Smooth muscle cell (in vitro differentiated cells): ENCODE results near the gene TRIM59. TPM values are rescaled to one million over a fixed set of nuclear protein-coding genes. Genes with fewer than 3 reads are reported as not detected.

Experiments used
- DNase-seq: peaks from one replicate; lab custom pipeline; 2025; ENCODE audit not compliant: unreplicated experiment; lab: John Stamatoyannopoulos, UW
- H2AFZ ChIP-seq: fragments of 200-600 bp; sonication (generic); 2 replicates; pipeline ENCODE4 v1.6.0; 2016; ENCODE audit warnings: antibody characterized with exemption, low read depth, mild to moderate bottlenecking
- H3F3A ChIP-seq: fragments of 200-600 bp; sonication (generic); 2 replicates; pipeline ENCODE4 v1.6.0; 2017; ENCODE audit warnings: antibody characterized with exemption, low read depth
- H3K27ac ChIP-seq: fragments of 200-600 bp; sonication (generic); 2 replicates; pipeline ENCODE4 v1.5.1; 2016; ENCODE audit warnings: low read depth, mild to moderate bottlenecking
- H3K27me3 ChIP-seq: fragments of 200-600 bp; sonication (generic); 2 replicates; pipeline ENCODE4 v1.6.1; 2016; ENCODE audit warnings: low read depth, mild to moderate bottlenecking
- H3K36me3 ChIP-seq: fragments of 200-600 bp; sonication (generic); 2 replicates; pipeline ENCODE4 v1.5.1; 2016; ENCODE audit warnings: low read depth
- H3K4me1 ChIP-seq: fragments of 200-600 bp; sonication (generic); 2 replicates; pipeline ENCODE4 v1.5.1; 2016; ENCODE audit warnings: low read depth
- H3K4me2 ChIP-seq: fragments of 200-600 bp; sonication (generic); 2 replicates; pipeline ENCODE4 v1.6.0; 2016; ENCODE audit warnings: mild to moderate bottlenecking
- H3K4me3 ChIP-seq: fragments of 200-600 bp; sonication (generic); 2 replicates; pipeline ENCODE4 v1.5.1; 2016; ENCODE audit warnings: mild to moderate bottlenecking
- H3K79me2 ChIP-seq: fragments of 200-600 bp; sonication (generic); 2 replicates; pipeline ENCODE4 v1.6.0; 2016; ENCODE audit warnings: low read depth, mild to moderate bottlenecking
- H3K9ac ChIP-seq: fragments of 200-600 bp; sonication (generic); 2 replicates; pipeline ENCODE4 v1.6.0; 2016; ENCODE audit warnings: low read depth
- H3K9me3 ChIP-seq: fragments of 200-600 bp; sonication (generic); replicated peaks from 2 replicates; pipeline ENCODE4 v1.5.1; 2016; ENCODE audit warnings: low read depth
- H4K20me1 ChIP-seq: fragments of 200-600 bp; sonication (generic); 2 replicates; pipeline ENCODE4 v1.6.0; 2016; ENCODE audit warnings: low read depth
- WGBS: methylation state at CpG from one replicate; pipeline ENCODE4 v1.1.7; 2016; ENCODE audit warnings: low lambda C conversion rate; 5-methylcytosine and 5-hydroxymethylcytosine counted together
- polyA plus RNA-seq: library from polyadenylated mRNA; unstranded; fragments of >200 nt; fragmentation: Nextera tagmentation; extraction: Ambion mirVana; gene quantifications from 2 replicates; pipeline ENCODE4 v1.2.1, GENCODE V29; 2016
- total RNA-seq: library from RNA; depleted of rRNA; stranded (reverse); fragments of >200 nt; gene quantifications from 2 replicates; pipeline ENCODE4 v1.2.3, GENCODE V29; 2014
- TF ChIP-seq, protein P1 (sequence below): fragments of 200-600 bp; sonication (generic); IDR thresholded peaks from 2 replicates; pipeline ENCODE4 v1.5.1; 2017; ENCODE audit warnings: borderline replicate concordance, mild to moderate bottlenecking, antibody characterized with exemption; ENCODE audit not compliant: insufficient read depth, poor library complexity, severe bottlenecking

Gene TRIM59
- total and polyA plus RNA-seq, 2 experiments from 2014 or later = 8.9 to 19.0 TPM

DNA sequence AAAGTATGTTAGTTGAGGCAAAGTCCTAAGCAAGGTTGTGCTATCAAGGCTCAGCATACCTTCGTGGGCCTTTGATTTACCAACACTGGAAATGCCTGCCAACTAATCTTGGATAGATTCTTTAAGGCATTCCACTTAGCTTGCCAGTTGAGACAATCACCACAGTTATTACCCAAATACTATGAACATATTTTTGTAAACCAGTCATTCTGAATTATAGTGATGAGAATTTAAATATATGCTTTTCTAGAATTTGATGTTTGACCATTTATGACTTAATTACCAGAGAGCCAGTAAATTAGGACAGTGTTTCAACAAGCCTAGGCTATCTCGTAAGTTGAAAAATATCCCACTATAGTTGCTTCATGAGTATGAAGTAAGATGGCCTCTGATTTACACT lies 15.5 kb downstream of the TRIM59 start:
- no peak for DNase-seq
- H2AFZ ChIP-seq = no peak overlapping the region
- no peak overlapping the region for H3K27ac ChIP-seq
- H3K9ac ChIP-seq = no peak overlapping the region
- H3K36me3 ChIP-seq = peaks cover 33% of the 10 kb centered on the region
- no peaks in the 10 kb centered on the region for H3K79me2 ChIP-seq
- no peaks in the 10 kb centered on the region for H3K27me3 ChIP-seq
- no peaks in the 10 kb centered on the region for H4K20me1 ChIP-seq
- H3K9me3 ChIP-seq = no peaks in the 10 kb centered on the region
- peaks cover 3% of the 10 kb centered on the region for H3F3A ChIP-seq
- no peak overlapping the region for H3K4me2 ChIP-seq
- no peak overlapping the region for H3K4me3 ChIP-seq
- H3K4me1 ChIP-seq = no peaks in the 10 kb centered on the region
- TF ChIP-seq, protein P1, sequence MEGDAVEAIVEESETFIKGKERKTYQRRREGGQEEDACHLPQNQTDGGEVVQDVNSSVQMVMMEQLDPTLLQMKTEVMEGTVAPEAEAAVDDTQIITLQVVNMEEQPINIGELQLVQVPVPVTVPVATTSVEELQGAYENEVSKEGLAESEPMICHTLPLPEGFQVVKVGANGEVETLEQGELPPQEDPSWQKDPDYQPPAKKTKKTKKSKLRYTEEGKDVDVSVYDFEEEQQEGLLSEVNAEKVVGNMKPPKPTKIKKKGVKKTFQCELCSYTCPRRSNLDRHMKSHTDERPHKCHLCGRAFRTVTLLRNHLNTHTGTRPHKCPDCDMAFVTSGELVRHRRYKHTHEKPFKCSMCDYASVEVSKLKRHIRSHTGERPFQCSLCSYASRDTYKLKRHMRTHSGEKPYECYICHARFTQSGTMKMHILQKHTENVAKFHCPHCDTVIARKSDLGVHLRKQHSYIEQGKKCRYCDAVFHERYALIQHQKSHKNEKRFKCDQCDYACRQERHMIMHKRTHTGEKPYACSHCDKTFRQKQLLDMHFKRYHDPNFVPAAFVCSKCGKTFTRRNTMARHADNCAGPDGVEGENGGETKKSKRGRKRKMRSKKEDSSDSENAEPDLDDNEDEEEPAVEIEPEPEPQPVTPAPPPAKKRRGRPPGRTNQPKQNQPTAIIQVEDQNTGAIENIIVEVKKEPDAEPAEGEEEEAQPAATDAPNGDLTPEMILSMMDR = no peak
- WGBS = 83% methylated on average over 2 of the region's 2 CpGs

DNA sequence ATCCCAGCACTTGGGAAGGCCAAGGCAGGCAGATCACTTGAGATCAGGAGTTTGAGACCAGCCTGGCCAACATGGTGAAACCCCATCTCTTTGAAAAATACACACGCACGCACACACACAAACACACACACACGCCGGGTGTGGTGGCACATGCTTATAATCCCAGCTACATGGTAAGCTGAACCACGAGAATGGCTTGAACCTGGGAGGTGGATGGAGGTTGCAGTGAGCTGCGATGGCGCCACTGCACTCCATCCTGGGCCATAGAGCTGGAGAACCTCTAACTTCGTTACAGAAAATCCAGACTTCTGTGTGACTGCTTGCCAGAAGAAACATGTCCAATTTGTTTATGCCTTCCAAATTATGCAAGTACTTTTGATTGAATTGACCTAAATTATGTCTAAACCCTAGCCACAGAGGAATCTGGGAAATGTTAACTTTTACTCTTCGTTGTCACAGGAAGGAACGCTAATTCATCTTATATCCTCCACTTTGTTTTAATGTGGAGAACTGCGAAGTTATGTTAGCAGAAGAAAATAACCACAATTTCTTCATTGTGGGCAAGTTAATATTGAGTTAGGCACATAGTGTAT lies 21.7 kb downstream of the TRIM59 start:
- H3K27ac ChIP-seq = no peak overlapping the region
- peaks cover 38% of the 10 kb centered on the region for H3K36me3 ChIP-seq
- 97% methylated on average over 11 of the region's 11 CpGs for WGBS
- no peaks in the 10 kb centered on the region for H3K4me1 ChIP-seq
- H3K4me3 ChIP-seq = no peak overlapping the region
- peaks cover 14% of the 10 kb centered on the region for H3K79me2 ChIP-seq
- no peaks in the 10 kb centered on the region for H3K27me3 ChIP-seq
- no peaks in the 10 kb centered on the region for H3F3A ChIP-seq
- no peak for DNase-seq
- TF ChIP-seq, protein P1 = no peak
- no peak overlapping the region for H2AFZ ChIP-seq
- H3K9me3 ChIP-seq = no peaks in the 10 kb centered on the region
- H4K20me1 ChIP-seq = no peaks in the 10 kb centered on the region
- H3K9ac ChIP-seq = no peak overlapping the region
- no peak overlapping the region for H3K4me2 ChIP-seq

DNA sequence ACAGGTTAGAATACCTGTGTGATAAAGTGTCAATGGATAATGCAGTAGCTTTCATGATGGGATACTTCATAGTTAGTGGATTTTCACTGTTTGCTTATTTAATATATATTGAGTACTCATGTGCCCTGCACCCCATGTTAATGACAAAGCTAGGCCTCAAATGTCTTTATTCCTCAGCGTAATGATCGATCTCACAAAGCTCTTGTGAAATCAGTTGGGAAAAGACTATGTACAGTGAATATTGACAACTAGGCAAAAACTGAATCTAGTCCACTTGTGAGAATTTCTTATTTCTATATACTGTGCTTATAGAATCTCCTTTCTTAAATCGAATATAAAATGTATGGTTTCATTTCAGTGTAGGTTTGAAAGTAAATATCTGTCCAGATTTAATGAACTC lies 32.3 kb downstream of the TRIM59 start:
- DNase-seq = no peak
- Histone ChIP-seq H3K27me3 (no peaks in the 10 kb centered on the region), H2AFZ (no peak overlapping the region), H3K9ac (no peak overlapping the region), H3K36me3 (peaks cover 12% of the 10 kb centered on the region), H4K20me1 (no peaks in the 10 kb centered on the region), H3K27ac (no peak overlapping the region), H3K79me2 (peaks cover 19% of the 10 kb centered on the region), H3K9me3 (no peaks in the 10 kb centered on the region), H3K4me3 (no peak overlapping the region), H3F3A (no peaks in the 10 kb centered on the region), H3K4me2 (no peak overlapping the region), H3K4me1 (no peaks in the 10 kb centered on the region)
- TF ChIP-seq, protein P1 = no peak
- WGBS = 66% methylated on average over 3 of the region's 3 CpGs

DNA sequence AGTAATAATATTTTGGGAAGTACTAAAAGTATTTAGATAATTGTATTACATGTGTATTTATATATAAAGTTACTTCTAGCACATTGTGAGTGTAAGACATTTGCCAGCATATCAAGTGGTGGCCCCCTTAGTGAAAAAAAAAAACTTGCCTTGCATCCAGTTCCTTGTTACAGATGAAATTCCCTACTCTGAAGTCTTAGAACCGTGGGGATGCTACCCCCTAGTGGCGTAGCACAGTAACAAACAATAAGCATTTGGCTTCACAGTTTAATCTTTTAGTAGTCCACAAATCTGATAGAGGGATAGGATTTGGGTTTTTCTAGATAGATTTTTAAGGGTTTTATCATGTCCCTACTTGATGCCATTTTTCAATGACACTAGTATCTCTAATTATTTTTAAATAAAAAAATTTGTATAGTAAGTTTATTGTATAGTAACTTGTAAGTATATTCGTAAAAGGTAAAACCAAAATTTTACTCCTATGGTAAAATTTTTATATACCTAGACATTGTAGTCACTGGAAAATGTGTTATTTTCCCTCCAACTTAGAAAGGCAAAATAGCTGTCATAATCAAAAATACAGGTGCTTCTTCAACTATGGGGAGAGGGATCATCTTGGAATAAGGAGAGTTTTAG lies 35.9 kb downstream of the TRIM59 start:
- Histone ChIP-seq H3K36me3 (peaks cover 12% of the 10 kb centered on the region), H3K79me2 (peaks cover 43% of the 10 kb centered on the region)

More for the DNA sequence above, 35.9 kb downstream of the TRIM59 start:
- Histone ChIP-seq H3K4me1 (no peaks in the 10 kb centered on the region), H3F3A (no peaks in the 10 kb centered on the region), H3K4me2 (no peak overlapping the region), H3K27me3 (no peaks in the 10 kb centered on the region), H3K27ac (no peak overlapping the region), H3K9me3 (no peaks in the 10 kb centered on the region), H3K9ac (no peak overlapping the region), H2AFZ (no peak overlapping the region), H4K20me1 (no peaks in the 10 kb centered on the region), H3K4me3 (no peak overlapping the region)
- WGBS = 53% methylated on average over 3 of the region's 3 CpGs
- TF ChIP-seq, protein P1 = peak; percentile 88
- no peak for DNase-seq
